Smooth muscle cell (in vitro differentiated cells): ENCODE results near the gene CEP112. TPM values are rescaled to one million over a fixed set of nuclear protein-coding genes. Genes with fewer than 3 reads are reported as not detected.
"Not testable (repeated sequence)": the region's sequence is repeated elsewhere in the genome, so short reads cannot be mapped to it uniquely, and the experiment has no call there.

Experiments used
- DNase-seq: peaks from one replicate; lab custom pipeline; 2025; ENCODE audit not compliant: unreplicated experiment; lab: John Stamatoyannopoulos, UW
- H2AFZ ChIP-seq: fragments of 200-600 bp; sonication (generic); 2 replicates; pipeline ENCODE4 v1.6.0; 2016; ENCODE audit warnings: antibody characterized with exemption, low read depth, mild to moderate bottlenecking
- H3F3A ChIP-seq: fragments of 200-600 bp; sonication (generic); 2 replicates; pipeline ENCODE4 v1.6.0; 2017; ENCODE audit warnings: antibody characterized with exemption, low read depth
- H3K27ac ChIP-seq: fragments of 200-600 bp; sonication (generic); 2 replicates; pipeline ENCODE4 v1.5.1; 2016; ENCODE audit warnings: low read depth, mild to moderate bottlenecking
- H3K27me3 ChIP-seq: fragments of 200-600 bp; sonication (generic); 2 replicates; pipeline ENCODE4 v1.6.1; 2016; ENCODE audit warnings: low read depth, mild to moderate bottlenecking
- H3K36me3 ChIP-seq: fragments of 200-600 bp; sonication (generic); 2 replicates; pipeline ENCODE4 v1.5.1; 2016; ENCODE audit warnings: low read depth
- H3K4me1 ChIP-seq: fragments of 200-600 bp; sonication (generic); 2 replicates; pipeline ENCODE4 v1.5.1; 2016; ENCODE audit warnings: low read depth
- H3K4me2 ChIP-seq: fragments of 200-600 bp; sonication (generic); 2 replicates; pipeline ENCODE4 v1.6.0; 2016; ENCODE audit warnings: mild to moderate bottlenecking
- H3K4me3 ChIP-seq: fragments of 200-600 bp; sonication (generic); 2 replicates; pipeline ENCODE4 v1.5.1; 2016; ENCODE audit warnings: mild to moderate bottlenecking
- H3K79me2 ChIP-seq: fragments of 200-600 bp; sonication (generic); 2 replicates; pipeline ENCODE4 v1.6.0; 2016; ENCODE audit warnings: low read depth, mild to moderate bottlenecking
- H3K9ac ChIP-seq: fragments of 200-600 bp; sonication (generic); 2 replicates; pipeline ENCODE4 v1.6.0; 2016; ENCODE audit warnings: low read depth
- H3K9me3 ChIP-seq: fragments of 200-600 bp; sonication (generic); replicated peaks from 2 replicates; pipeline ENCODE4 v1.5.1; 2016; ENCODE audit warnings: low read depth
- H4K20me1 ChIP-seq: fragments of 200-600 bp; sonication (generic); 2 replicates; pipeline ENCODE4 v1.6.0; 2016; ENCODE audit warnings: low read depth
- CTCF ChIP-seq: fragments of 200-600 bp; sonication (generic); IDR thresholded peaks from 2 replicates; pipeline ENCODE4 v1.5.1; 2017; ENCODE audit warnings: borderline replicate concordance, mild to moderate bottlenecking, antibody characterized with exemption; ENCODE audit not compliant: insufficient read depth, poor library complexity, severe bottlenecking
- WGBS: methylation state at CpG from one replicate; pipeline ENCODE4 v1.1.7; 2016; ENCODE audit warnings: low lambda C conversion rate; 5-methylcytosine and 5-hydroxymethylcytosine counted together
- polyA plus RNA-seq: library from polyadenylated mRNA; unstranded; fragments of >200 nt; fragmentation: Nextera tagmentation; extraction: Ambion mirVana; gene quantifications from 2 replicates; pipeline ENCODE4 v1.2.1, GENCODE V29; 2016
- total RNA-seq: library from RNA; depleted of rRNA; stranded (reverse); fragments of >200 nt; gene quantifications from 2 replicates; pipeline ENCODE4 v1.2.3, GENCODE V29; 2014

The CEP112 gene
- total and polyA plus RNA-seq, 2 experiments from 2014 or later: 8.3 to 9.9 TPM

GRCh38 chr17:65688307-65688706 is 503.6 kb downstream of the CEP112 start:
- H3K4me1 ChIP-seq: no peaks in the 10 kb centered on the region
- peaks cover 4% of the 10 kb centered on the region for H3F3A ChIP-seq
- no peaks in the 10 kb centered on the region for H3K79me2 ChIP-seq
- no peaks in the 10 kb centered on the region for H3K36me3 ChIP-seq
- H3K4me3 ChIP-seq: no peak overlapping the region
- no peak overlapping the region for H3K27ac ChIP-seq
- H3K27me3 ChIP-seq: no peaks in the 10 kb centered on the region
- H3K9ac ChIP-seq: no peak overlapping the region
- H3K4me2 ChIP-seq: no peak overlapping the region
- H4K20me1 ChIP-seq: no peaks in the 10 kb centered on the region
- H3K9me3 ChIP-seq: no peaks in the 10 kb centered on the region
- 97% methylated on average over 2 of the region's 2 CpGs for WGBS
- TF ChIP-seq CTCF: no peak
- H2AFZ ChIP-seq: no peak overlapping the region
- DNase-seq: no peak

GRCh38 chr17:65685110-65685509 is 506.8 kb downstream of the CEP112 start:
- no peak overlapping the region for H2AFZ ChIP-seq
- no peaks in the 10 kb centered on the region for H3K4me1 ChIP-seq
- peaks cover 19% of the 10 kb centered on the region for H3F3A ChIP-seq
- TF ChIP-seq CTCF: no peak
- WGBS: 96% methylated on average over 1 of the region's 1 CpG
- DNase-seq: no peak
- no peaks in the 10 kb centered on the region for H3K27me3 ChIP-seq
- H4K20me1 ChIP-seq: no peaks in the 10 kb centered on the region
- H3K9ac ChIP-seq: no peak overlapping the region
- H3K27ac ChIP-seq: no peak overlapping the region
- no peaks in the 10 kb centered on the region for H3K9me3 ChIP-seq
- H3K4me2 ChIP-seq: no peak overlapping the region
- H3K4me3 ChIP-seq: no peak overlapping the region
- H3K79me2 ChIP-seq: no peaks in the 10 kb centered on the region
- no peaks in the 10 kb centered on the region for H3K36me3 ChIP-seq

- Histone ChIP-seq H3K9me3 (no peaks in the 10 kb centered on the region), H3K9ac (no peak overlapping the region), H3K4me3 (no peak overlapping the region), H2AFZ (no peak overlapping the region), H3K79me2 (no peaks in the 10 kb centered on the region), H4K20me1 (no peaks in the 10 kb centered on the region), H3K4me1 (no peaks in the 10 kb centered on the region), H3F3A (peaks cover 19% of the 10 kb centered on the region), H3K36me3 (no peaks in the 10 kb centered on the region), H3K27ac (no peak overlapping the region), H3K4me2 (no peak overlapping the region), H3K27me3 (no peaks in the 10 kb centered on the region)
- no peak for DNase-seq
- WGBS: 91% methylated on average over 4 of the region's 4 CpGs
- TF ChIP-seq CTCF: no peak
Measured at GRCh38 chr17:65684631-65685030, 507.3 kb downstream of the CEP112 start.

- Histone ChIP-seq H3K9me3 (no peaks in the 10 kb centered on the region), H4K20me1 (no peaks in the 10 kb centered on the region), H3K27ac (peak overlapping the region; percentile 57), H3F3A (peaks cover 19% of the 10 kb centered on the region), H3K9ac (no peak overlapping the region), H3K36me3 (no peaks in the 10 kb centered on the region), H3K4me1 (no peaks in the 10 kb centered on the region), H3K27me3 (no peaks in the 10 kb centered on the region), H2AFZ (no peak overlapping the region), H3K4me3 (no peak overlapping the region), H3K79me2 (no peaks in the 10 kb centered on the region), H3K4me2 (no peak overlapping the region)
- TF ChIP-seq CTCF: no peak
- DNase-seq: no peak
- WGBS: 86% methylated on average over 7 of the region's 7 CpGs
Measured at GRCh38 chr17:65683428-65683827, 508.5 kb downstream of the CEP112 start.

- H3K79me2 ChIP-seq, H3K36me3 ChIP-seq, H3K27me3 ChIP-seq, DNase-seq, H3K4me3 ChIP-seq, H3K9ac ChIP-seq, H4K20me1 ChIP-seq, H3K9me3 ChIP-seq, H3K4me1 ChIP-seq, H2AFZ ChIP-seq: not testable (repeated sequence)
- WGBS: 40% methylated on average over 5 of the region's 5 CpGs
- H3F3A ChIP-seq: peaks cover 19% of the 10 kb centered on the region
- H3K4me2 ChIP-seq: peak overlapping the region; percentile 49
- H3K27ac ChIP-seq: peak overlapping the region; percentile 57
Measured at GRCh38 chr17:65681763-65682162, 510.2 kb downstream of the CEP112 start.
